Right lobe of liver (tissue), 6 donors: ENCODE measurements around the gene CYP3A7. TPM values are rescaled to one million over a fixed set of nuclear protein-coding genes. Genes with fewer than 3 reads are reported as not detected.
"Not testable (repeated sequence)": the region's sequence is repeated elsewhere in the genome, so short reads cannot be mapped to it uniquely, and the experiment has no call there.

Experiments
- ATAC-seq, 4 donors: fragments of 200-7000 bp; cut with Tn5 transposase; one replicate each; pipeline ENCODE4 v1.9.1; 2020; ENCODE audit warnings: mild to moderate bottlenecking in 4 of 4, moderate library complexity in 4 of 4
- DNase-seq, 3 donors: peaks; one replicate each; pipeline ENCODE4 v3.0.0-alpha.2; 2020
- H3K27ac ChIP-seq, 3 donors: fragments of 200-600 bp; one replicate each; pipeline ENCODE4 v1.8.0; 2022
- H3K27me3 ChIP-seq, 2 donors: fragments of 200-600 bp; one replicate each; pipeline ENCODE4 v1.8.0; 2022
- H3K36me3 ChIP-seq, 4 donors: fragments of 200-600 bp; sonication (generic) in 1 of 4; one replicate each; pipeline versions ENCODE4 v1.5.1 to v1.8.0; 2017 to 2022; ENCODE audit warnings: control low read depth in 1 of 4
- H3K4me1 ChIP-seq, 4 donors: fragments of 200-600 bp; sonication (generic) in 1 of 4; one replicate each; pipeline versions ENCODE4 v1.5.1 to v1.8.0; 2017 to 2022; ENCODE audit warnings: control low read depth in 1 of 4
- H3K4me3 ChIP-seq, 3 donors: fragments of 200-600 bp; one replicate each; pipeline ENCODE4 v1.8.0; 2022
- H3K9me3 ChIP-seq, 4 donors: fragments of 200-600 bp; sonication (generic) in 1 of 4; one replicate each; pipeline versions ENCODE4 v1.5.1 to v1.8.0; 2017 to 2022; ENCODE audit warnings: control low read depth in 1 of 4
- POLR2A ChIP-seq: fragments of 450-650 bp; IDR thresholded peaks from one replicate; pipeline ENCODE4 v1.6.1; 2017; ENCODE audit warnings: antibody characterized with exemption, mild to moderate bottlenecking
- whole genome bisulfite sequencing: methylation state at CpG from one replicate; pipeline ENCODE4 v1.1.6; 2018; ENCODE audit warnings: low coverage, low lambda C conversion rate; ENCODE audit not compliant: insufficient coverage; ENCODE audit errors: missing lambda C conversion rate; 5-methylcytosine and 5-hydroxymethylcytosine counted together
- intact Hi-C, 2 donors: fragments of 100-400 bp; cut with DNase I; formaldehyde crosslinking; loops; one replicate each; pipeline versions ENCODE4 v1.11.2 to v1.14.1; 2022
- total RNA-seq, 6 experiments: library from RNA; depleted of rRNA in 2 of 6; stranded (reverse); fragments of >200 nt in 2 of 6; fragmentation: NEBNext Ultra II Directional in 3 of 6; extraction: Animal tissue kit (Norgen Biotek cat#: 25700) in 3 of 6; gene quantifications; one replicate each; pipeline versions ENCODE4 v1.1.0 to v1.2.4, GENCODE V29; 2016 to 2023
- TF ChIP-seq, protein P1 (sequence below), 4 donors: fragments of 200-600 bp in 3 of 4; fragments of 450-650 bp in 1 of 4; IDR thresholded peaks; one replicate each; pipeline versions ENCODE4 v1.5.1 to v1.8.0; 2016 to 2022; ENCODE audit warnings: antibody characterized with exemption in 4 of 4, mild to moderate bottlenecking in 2 of 4
- donor health status: DM: no; HTN: yes; CAD: no.
- donor health status: DM: no; HTN: no; CAD: no.
- donor health status: DM: no; HTN: no; CAD: no.
- donor health status: DM: no; HTN: yes; CAD: no.
- donor health status: DM: no; HTN: yes; CAD: no.

The CYP3A7 gene
- total RNA-seq, 6 experiments from 2014 or later, result 19.8 to 623 (median 340) TPM

DNA sequence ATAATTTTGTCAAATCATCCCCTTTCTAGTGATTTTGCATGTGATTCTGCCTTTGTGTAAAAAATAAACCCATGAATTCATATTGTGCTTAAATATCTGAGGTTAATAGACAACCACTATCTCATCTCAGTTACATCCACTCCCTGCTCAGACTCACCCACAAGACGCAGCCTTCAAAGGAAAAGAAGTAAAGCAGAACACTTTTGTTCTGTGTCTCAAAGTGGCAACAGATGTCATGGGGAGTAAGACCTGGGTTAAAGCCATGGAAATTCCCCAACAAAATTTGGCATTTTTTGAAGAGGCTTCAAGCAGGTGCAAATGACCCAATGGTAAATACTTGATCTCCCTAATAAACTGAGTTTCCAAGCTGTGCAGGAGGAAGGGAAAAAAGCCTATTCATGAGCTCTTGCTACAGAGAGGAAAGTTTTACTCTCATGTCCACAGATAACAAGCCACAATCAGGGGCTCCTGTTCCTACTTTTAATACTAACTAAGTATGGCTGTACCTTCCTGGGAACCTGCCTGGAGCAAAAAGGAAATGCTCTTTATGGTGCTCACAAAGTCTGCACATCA lies 4.7 kb downstream of the CYP3A7 start:
- Histone ChIP-seq H3K9me3 (no peaks in the 10 kb centered on the region), H3K4me3 (no peak overlapping the region)

GRCh38 chr7:99729486-99730237 lies 5.3 kb downstream of the CYP3A7 start:
- H3K36me3 ChIP-seq, result no peaks in the 10 kb centered on the region
- no peaks in the 10 kb centered on the region for H3K27me3 ChIP-seq
- WGBS, result 32% methylated on average over 5 of the region's 5 CpGs
- H3K9me3 ChIP-seq, result no peaks in the 10 kb centered on the region
- H3K4me3 ChIP-seq, result no peak overlapping the region
- intact Hi-C loops, result no loop called here
- TF ChIP-seq, protein P1, sequence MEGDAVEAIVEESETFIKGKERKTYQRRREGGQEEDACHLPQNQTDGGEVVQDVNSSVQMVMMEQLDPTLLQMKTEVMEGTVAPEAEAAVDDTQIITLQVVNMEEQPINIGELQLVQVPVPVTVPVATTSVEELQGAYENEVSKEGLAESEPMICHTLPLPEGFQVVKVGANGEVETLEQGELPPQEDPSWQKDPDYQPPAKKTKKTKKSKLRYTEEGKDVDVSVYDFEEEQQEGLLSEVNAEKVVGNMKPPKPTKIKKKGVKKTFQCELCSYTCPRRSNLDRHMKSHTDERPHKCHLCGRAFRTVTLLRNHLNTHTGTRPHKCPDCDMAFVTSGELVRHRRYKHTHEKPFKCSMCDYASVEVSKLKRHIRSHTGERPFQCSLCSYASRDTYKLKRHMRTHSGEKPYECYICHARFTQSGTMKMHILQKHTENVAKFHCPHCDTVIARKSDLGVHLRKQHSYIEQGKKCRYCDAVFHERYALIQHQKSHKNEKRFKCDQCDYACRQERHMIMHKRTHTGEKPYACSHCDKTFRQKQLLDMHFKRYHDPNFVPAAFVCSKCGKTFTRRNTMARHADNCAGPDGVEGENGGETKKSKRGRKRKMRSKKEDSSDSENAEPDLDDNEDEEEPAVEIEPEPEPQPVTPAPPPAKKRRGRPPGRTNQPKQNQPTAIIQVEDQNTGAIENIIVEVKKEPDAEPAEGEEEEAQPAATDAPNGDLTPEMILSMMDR (IDR thresholded peaks at IDR 0.05), result no peak
- no peak for TF ChIP-seq POLR2A
- peak overlapping the region; percentile 33 to 82 (median 43) for H3K27ac ChIP-seq
- DNase-seq, result peak in 1 of 3 donors; percentile 55
- H3K4me1 ChIP-seq, result peaks cover 0 to 35% (median 3%) of the 10 kb centered on the region in 4 donors
- ATAC-seq, result peak; percentile 51 to 88 (median 76)

More for the DNA sequence above, 4.7 kb downstream of the CYP3A7 start:
- WGBS, result 75% methylated on average over 1 of the region's 1 CpG
- H3K27me3 ChIP-seq, result no peaks in the 10 kb centered on the region
- H3K4me1 ChIP-seq, result peaks cover 0 to 38% (median 3%) of the 10 kb centered on the region in 4 donors
- no peaks in the 10 kb centered on the region for H3K36me3 ChIP-seq
- no peak for DNase-seq
- intact Hi-C loops, result no loop called here
- peak overlapping the region in 2 of 3 donors; percentile 43 to 82 for H3K27ac ChIP-seq
- no peak for TF ChIP-seq POLR2A
- TF ChIP-seq, protein P1 (IDR thresholded peaks at IDR 0.05), result no peak
- peak in 1 of 4 donors; percentile 2 for ATAC-seq

DNA sequence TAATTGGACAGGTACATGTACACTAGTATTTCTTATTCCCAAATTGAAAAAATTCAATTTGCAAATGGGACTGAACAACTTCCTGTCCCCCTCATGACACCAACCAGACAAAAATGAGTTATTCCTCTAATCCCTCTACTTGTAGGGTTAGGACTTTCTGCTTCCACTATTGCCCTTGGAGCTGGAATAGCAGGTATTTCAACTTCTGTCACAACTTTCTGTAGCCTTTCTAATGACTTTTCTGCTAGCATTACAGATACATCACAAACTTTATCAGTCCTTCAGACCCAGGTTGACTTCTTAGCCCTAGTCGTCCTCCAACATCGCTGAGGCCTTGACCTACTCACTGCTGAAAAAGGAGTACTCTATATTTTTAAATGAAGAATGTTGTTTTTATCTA lies 6.4 kb downstream of the CYP3A7 start:
- no peak for ATAC-seq
- Histone ChIP-seq H3K4me1 (peaks cover 0 to 29% (median 3%) of the 10 kb centered on the region in 4 donors), H3K9me3 (no peaks in the 10 kb centered on the region), H3K27me3 (no peaks in the 10 kb centered on the region), H3K4me3 (no peak overlapping the region), H3K27ac (peak overlapping the region in 1 of 3 donors; percentile 82), H3K36me3 (no peaks in the 10 kb centered on the region)
- TF ChIP-seq, protein P1 (IDR thresholded peaks at IDR 0.05), result no peak
- no peak for TF ChIP-seq POLR2A
- 78% methylated on average over 2 of the region's 2 CpGs for WGBS
- no peak for DNase-seq
- intact Hi-C loops, result no loop called here

GRCh38 chr7:99723201-99723600 lies 11.8 kb downstream of the CYP3A7 start:
- intact Hi-C loops, ATAC-seq, DNase-seq, H3K27ac ChIP-seq, H3K9me3 ChIP-seq, H3K4me3 ChIP-seq, H3K36me3 ChIP-seq, H3K27me3 ChIP-seq: not testable (repeated sequence)
- 76% methylated on average over 5 of the region's 6 CpGs for WGBS
- H3K4me1 ChIP-seq, result peaks cover 0 to 19% (median 2%) of the 10 kb centered on the region in 4 donors
